Spleen (tissue), 7 donors: ENCODE measurements around the gene TLX1.

Experiments
- POLR2A ChIP-seq, 3 donors: fragments of 450-650 bp; IDR thresholded peaks; one replicate each; pipeline ENCODE4 v1.5.1; 2017; ENCODE audit warnings: antibody characterized with exemption in 3 of 3, mild to moderate bottlenecking in 1 of 3
- POLR2AphosphoS5 ChIP-seq, 3 donors: sonication (generic); formaldehyde crosslinking; IDR thresholded peaks; one replicate each; pipeline ENCODE4 v1.5.1; 2017; ENCODE audit warnings: antibody characterized with exemption in 3 of 3
- TF ChIP-seq, protein P1 (sequence below), 11 experiments: fragments of 200-600 bp in 7 of 11; fragments of 450-650 bp in 4 of 11; sonication (generic) in 4 of 11; IDR thresholded peaks in 8 of 11; conservative IDR thresholded peaks in 3 of 11; 1 replicate in 7 of 11; 2 replicates in 4 of 11; pipeline versions ENCODE4 v1.4.0 to v1.8.0; 2016 to 2021; ENCODE audit warnings: antibody characterized with exemption in 11 of 11, inconsistent platforms in 4 of 11, mild to moderate bottlenecking in 1 of 11
- donor health status: DM: no; HTN: no; CAD: no; lungs with moderate emphysema.
- donor health status: DM: no; HTN: no; CAD: no.
- donor health status: DM: no; HTN: no; CAD: no.

DNA sequence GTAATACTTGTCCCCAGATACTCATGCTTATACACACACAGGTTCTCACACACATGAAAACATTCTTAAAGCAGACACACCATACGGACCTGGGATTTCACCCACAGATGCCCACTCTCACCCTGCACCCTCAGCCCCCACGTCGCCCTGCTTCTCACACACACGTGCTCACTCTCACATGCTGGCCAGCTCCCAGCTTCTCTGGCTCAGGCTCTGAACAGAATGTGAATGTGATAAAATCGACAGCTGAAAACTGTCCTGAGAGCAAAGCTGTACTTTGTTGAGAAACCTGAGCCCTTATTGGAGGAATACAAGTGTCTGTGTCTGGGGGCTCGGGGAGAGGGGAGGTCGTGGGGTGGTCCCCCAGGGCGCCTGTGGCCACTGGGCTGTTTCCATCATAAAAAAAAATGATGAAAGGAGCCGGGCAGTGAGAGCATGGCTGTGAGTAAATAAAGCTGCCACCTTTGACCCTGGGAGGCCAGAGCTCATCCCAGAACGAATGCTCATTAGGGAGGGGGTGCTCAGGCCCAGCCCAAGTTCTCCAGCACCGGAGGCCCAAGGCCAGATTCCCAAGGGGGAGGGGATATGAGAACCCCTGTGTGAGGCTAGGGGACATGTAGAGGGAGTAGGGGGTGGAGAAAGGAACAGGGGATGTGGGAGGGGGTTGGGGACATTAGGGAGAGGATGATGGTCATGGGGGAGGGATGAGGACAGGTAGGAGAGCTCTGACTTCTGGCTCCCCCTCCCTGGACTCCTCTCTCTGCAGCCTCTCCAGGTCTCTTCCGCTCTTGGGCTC, 18.1 kb upstream of the TLX1 start:
- TF ChIP-seq, protein P1, sequence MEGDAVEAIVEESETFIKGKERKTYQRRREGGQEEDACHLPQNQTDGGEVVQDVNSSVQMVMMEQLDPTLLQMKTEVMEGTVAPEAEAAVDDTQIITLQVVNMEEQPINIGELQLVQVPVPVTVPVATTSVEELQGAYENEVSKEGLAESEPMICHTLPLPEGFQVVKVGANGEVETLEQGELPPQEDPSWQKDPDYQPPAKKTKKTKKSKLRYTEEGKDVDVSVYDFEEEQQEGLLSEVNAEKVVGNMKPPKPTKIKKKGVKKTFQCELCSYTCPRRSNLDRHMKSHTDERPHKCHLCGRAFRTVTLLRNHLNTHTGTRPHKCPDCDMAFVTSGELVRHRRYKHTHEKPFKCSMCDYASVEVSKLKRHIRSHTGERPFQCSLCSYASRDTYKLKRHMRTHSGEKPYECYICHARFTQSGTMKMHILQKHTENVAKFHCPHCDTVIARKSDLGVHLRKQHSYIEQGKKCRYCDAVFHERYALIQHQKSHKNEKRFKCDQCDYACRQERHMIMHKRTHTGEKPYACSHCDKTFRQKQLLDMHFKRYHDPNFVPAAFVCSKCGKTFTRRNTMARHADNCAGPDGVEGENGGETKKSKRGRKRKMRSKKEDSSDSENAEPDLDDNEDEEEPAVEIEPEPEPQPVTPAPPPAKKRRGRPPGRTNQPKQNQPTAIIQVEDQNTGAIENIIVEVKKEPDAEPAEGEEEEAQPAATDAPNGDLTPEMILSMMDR (IDR thresholded peaks at IDR 0.05 in 8 of 11, conservative IDR thresholded peaks at IDR 0.05 in 3 of 11), result no peak
- no peak for TF ChIP-seq POLR2A (IDR thresholded peaks at IDR 0.05)
- no peak for TF ChIP-seq POLR2AphosphoS5 (IDR thresholded peaks at IDR 0.05)
